IMR-90 (cell line): Measurements from ENCODE around the gene METTL14. TPM values are rescaled to one million over a fixed set of nuclear protein-coding genes. Genes with fewer than 3 reads are reported as not detected.
A peak's percentile ranks its signal among the peaks of the same experiment; 100 is the strongest.

Experiments
- ATAC-seq: fragments of 200-7000 bp; cut with Tn5 transposase; 2 replicates; pipeline ENCODE4 v1.9.1; 2020; ENCODE audit warnings: low read depth, mild to moderate bottlenecking, moderate library complexity
- BruUV-seq: library from RNA; stranded (reverse); fragments of 400-500 nt; replicated peaks from 2 replicates; lab custom pipeline; 2021; lab: Mats Ljungman, UMichigan
- CTCF ChIA-PET: fragments of 300-600 bp; formaldehyde crosslinking; extraction: SDS; loops from one replicate; lab custom pipeline; 2021; ENCODE audit warnings: antibody characterized with exemption; lab: Yijun Ruan, JAX
- POLR2A ChIA-PET: fragments of 300-600 bp; sonication (Branson Sonifier 250); formaldehyde crosslinking; loops from one replicate; lab custom pipeline; 2022; ENCODE audit warnings: antibody characterized with exemption; ENCODE audit not compliant: unreplicated experiment; lab: Charles Lee
- DNase-seq: peaks from one replicate; pipeline ENCODE4 v3.0.0; 2013
- H2AFZ ChIP-seq: replicated peaks from 2 replicates; pipeline ENCODE3; 2013; ENCODE audit warnings: low read length, mild to moderate bottlenecking; ENCODE audit not compliant: poor library complexity
- H2AK5ac ChIP-seq: 2 replicates; pipeline ENCODE4 v1.6.1; 2013; ENCODE audit warnings: low read depth, low read length, inconsistent platforms
- H2AK9ac ChIP-seq: replicated peaks from 2 replicates; pipeline ENCODE3; 2013; ENCODE audit warnings: mild to moderate bottlenecking, low read depth, low read length, moderate library complexity; ENCODE audit not compliant: poor library complexity
- H2BK120ac ChIP-seq: 2 replicates; pipeline ENCODE4 v1.6.1; 2013; ENCODE audit warnings: low read depth, low read length, inconsistent platforms
- H2BK15ac ChIP-seq: 3 replicates; pipeline ENCODE4 v1.6.1; 2013; ENCODE audit warnings: low read depth, low read length, inconsistent platforms
- H2BK20ac ChIP-seq: 2 replicates; pipeline ENCODE4 v1.6.1; 2013; ENCODE audit warnings: low read depth, mild to moderate bottlenecking, inconsistent platforms, low read length, moderate library complexity
- H2BK5ac ChIP-seq: 2 replicates; pipeline ENCODE4 v1.6.1; 2013; ENCODE audit warnings: mild to moderate bottlenecking, low read depth, low read length, inconsistent platforms; ENCODE audit not compliant: poor library complexity, severe bottlenecking
- H3K14ac ChIP-seq: replicated peaks from 2 replicates; pipeline ENCODE4 v1.6.1; 2013; ENCODE audit warnings: low read depth, low read length, inconsistent platforms
- H3K18ac ChIP-seq: 2 replicates; pipeline ENCODE4 v1.6.1; 2013; ENCODE audit warnings: low read depth, low read length, control low read depth
- H3K23ac ChIP-seq: 2 replicates; pipeline ENCODE4 v1.6.1; 2013; ENCODE audit warnings: low read depth, low read length, inconsistent platforms
- H3K27ac ChIP-seq: 2 replicates; pipeline ENCODE4 v1.5.1; 2013; ENCODE audit warnings: mild to moderate bottlenecking, control low read depth, low read length; ENCODE audit not compliant: insufficient read depth
- H3K27me3 ChIP-seq: 2 replicates; pipeline ENCODE4 v1.6.1; 2013; ENCODE audit warnings: low read length; ENCODE audit not compliant: control insufficient read depth, insufficient read depth
- H3K36me3 ChIP-seq: 2 replicates; pipeline ENCODE4 v1.6.1; 2013; ENCODE audit warnings: low read length, mixed read lengths; ENCODE audit not compliant: control insufficient read depth, insufficient read depth
- H3K4ac ChIP-seq: 2 replicates; pipeline ENCODE4 v1.6.1; 2013; ENCODE audit warnings: low read depth, low read length, inconsistent platforms
- H3K4me1 ChIP-seq: 2 replicates; pipeline ENCODE4 v1.6.1; 2013; ENCODE audit warnings: low read length, mixed read lengths; ENCODE audit not compliant: control insufficient read depth, insufficient read depth
- H3K4me2 ChIP-seq: 2 replicates; pipeline ENCODE4 v1.6.1; 2013; ENCODE audit warnings: low read depth, mild to moderate bottlenecking, control low read depth, low read length, moderate library complexity
- H3K4me3 ChIP-seq: 2 replicates; pipeline ENCODE4 v1.5.1; 2013; ENCODE audit warnings: low read depth, mild to moderate bottlenecking, control low read depth, low read length, moderate library complexity; ENCODE audit not compliant: insufficient read depth
- H3K56ac ChIP-seq: 2 replicates; pipeline ENCODE4 v1.6.1; 2013; ENCODE audit warnings: low read length, inconsistent platforms; ENCODE audit not compliant: insufficient read depth; ENCODE audit errors: extremely low read depth
- H3K79me1 ChIP-seq, 2 experiments: 2 replicates each; pipeline ENCODE4 v1.6.1; 2013; ENCODE audit warnings: low read length in 2 of 2, inconsistent platforms in 1 of 2, low read depth in 1 of 2
- H3K9ac ChIP-seq: 2 replicates; pipeline ENCODE4 v1.6.1; 2013; ENCODE audit warnings: low read depth, low read length, control low read depth
- H3K9me1 ChIP-seq: 2 replicates; pipeline ENCODE4 v1.6.1; 2013; ENCODE audit warnings: low read length, inconsistent platforms; ENCODE audit not compliant: insufficient read depth
- H3K9me3 ChIP-seq: 2 replicates; pipeline ENCODE4 v1.6.1; 2013; ENCODE audit warnings: low read length; ENCODE audit not compliant: control insufficient read depth, insufficient read depth
- H4K20me1 ChIP-seq: 2 replicates; pipeline ENCODE4 v1.6.1; 2013; ENCODE audit warnings: low read length, inconsistent platforms; ENCODE audit not compliant: insufficient read depth
- H4K5ac ChIP-seq: 2 replicates; pipeline ENCODE4 v1.6.1; 2013; ENCODE audit warnings: mild to moderate bottlenecking, low read depth, low read length, control low read depth
- H4K8ac ChIP-seq, 2 experiments: 2 replicates each; pipeline ENCODE4 v1.6.1; 2013; ENCODE audit warnings: low read depth in 2 of 2, low read length in 2 of 2, control low read depth in 1 of 2, inconsistent platforms in 1 of 2
- H4K91ac ChIP-seq: 2 replicates; pipeline ENCODE4 v1.6.1; 2013; ENCODE audit warnings: low read depth, low read length, inconsistent platforms; ENCODE audit not compliant: insufficient read depth
- BHLHE40 ChIP-seq: fragments of 150-350 bp; IDR thresholded peaks from 2 replicates; pipeline ENCODE4 v1.6.1; 2016; ENCODE audit warnings: mild to moderate bottlenecking, low read depth, low read length
- CEBPB ChIP-seq: IDR thresholded peaks from 2 replicates; pipeline ENCODE4 v1.6.1; 2012; ENCODE audit warnings: low read depth, low read length, improper control_type of control experiment
- ELK1 ChIP-seq: fragments of 150-350 bp; IDR thresholded peaks from 2 replicates; pipeline ENCODE4 v1.6.1; 2016; ENCODE audit warnings: low read depth, mild to moderate bottlenecking, low read length, moderate library complexity, borderline replicate concordance
- MAZ ChIP-seq: IDR thresholded peaks from 2 replicates; pipeline ENCODE4 v1.6.1; 2012; ENCODE audit warnings: low read depth, mild to moderate bottlenecking, low read length, improper control_type of control experiment, moderate library complexity, borderline replicate concordance
- MXI1 ChIP-seq: IDR thresholded peaks from 2 replicates; pipeline ENCODE4 v1.6.1; 2012; ENCODE audit warnings: low read depth, mild to moderate bottlenecking, low read length, moderate library complexity, borderline replicate concordance
- NFE2L2 ChIP-seq: fragments of 150-350 bp; IDR thresholded peaks from 2 replicates; pipeline ENCODE4 v1.6.1; 2016; ENCODE audit warnings: low read depth, mild to moderate bottlenecking, low read length
- SMC3 ChIP-seq: fragments of 150-350 bp; IDR thresholded peaks from 2 replicates; pipeline ENCODE4 v1.6.1; 2016; ENCODE audit warnings: low read depth, mild to moderate bottlenecking, antibody characterized with exemption, low read length, moderate library complexity
- USF2 ChIP-seq: fragments of 150-350 bp; IDR thresholded peaks from 2 replicates; pipeline ENCODE4 v1.6.1; 2017; ENCODE audit warnings: mild to moderate bottlenecking, antibody characterized with exemption, low read length, low read depth
- WGBS, 2 experiments: methylation state at CpG; one replicate each; pipeline versions ENCODE4 v1.1.5 to v1.1.7; 2013; ENCODE audit warnings: missing lambda C conversion rate in 2 of 2; ENCODE audit not compliant: insufficient read length in 1 of 2; ENCODE audit errors: extremely low coverage in 2 of 2; 5-methylcytosine and 5-hydroxymethylcytosine counted together
- dilution Hi-C: fragments of 300-500 bp; cut with HindIII; formaldehyde crosslinking; loops from one replicate; pipeline ENCODE4 v1.14.3; 2018; ENCODE audit warnings: low sequenced_read_pairs; ENCODE audit not compliant: unreplicated experiment
- in situ Hi-C: fragments of 300-500 bp; cut with MboI; formaldehyde crosslinking; loops from 3 replicates; pipeline ENCODE4 v1.14.3; 2019; ENCODE audit warnings: low sequenced_read_pairs, inconsistent platforms, mixed read lengths
- intact Hi-C: fragments of 100-400 bp; cut with micrococcal nuclease; formaldehyde crosslinking; loops from 2 replicates; pipeline ENCODE4 v1.10.0; 2022
- polyA plus RNA-seq, 3 experiments: library from polyadenylated mRNA; depleted of rRNA; stranded (reverse); fragments of >200 nt; gene quantifications; 2 replicates each; pipeline ENCODE4 v1.2.3, GENCODE V29; 2012; ENCODE audit warnings: low replicate concordance in 1 of 3
- total RNA-seq: library from RNA; depleted of rRNA; stranded (reverse); fragments of >200 nt; gene quantifications from 2 replicates; pipeline ENCODE4 v1.2.3, GENCODE V29; 2012

The METTL14 gene
- total and polyA plus RNA-seq, 2 of the 4 experiments (the other 2 are of a cell fraction) = 5.0 to 9.3 TPM

DNA sequence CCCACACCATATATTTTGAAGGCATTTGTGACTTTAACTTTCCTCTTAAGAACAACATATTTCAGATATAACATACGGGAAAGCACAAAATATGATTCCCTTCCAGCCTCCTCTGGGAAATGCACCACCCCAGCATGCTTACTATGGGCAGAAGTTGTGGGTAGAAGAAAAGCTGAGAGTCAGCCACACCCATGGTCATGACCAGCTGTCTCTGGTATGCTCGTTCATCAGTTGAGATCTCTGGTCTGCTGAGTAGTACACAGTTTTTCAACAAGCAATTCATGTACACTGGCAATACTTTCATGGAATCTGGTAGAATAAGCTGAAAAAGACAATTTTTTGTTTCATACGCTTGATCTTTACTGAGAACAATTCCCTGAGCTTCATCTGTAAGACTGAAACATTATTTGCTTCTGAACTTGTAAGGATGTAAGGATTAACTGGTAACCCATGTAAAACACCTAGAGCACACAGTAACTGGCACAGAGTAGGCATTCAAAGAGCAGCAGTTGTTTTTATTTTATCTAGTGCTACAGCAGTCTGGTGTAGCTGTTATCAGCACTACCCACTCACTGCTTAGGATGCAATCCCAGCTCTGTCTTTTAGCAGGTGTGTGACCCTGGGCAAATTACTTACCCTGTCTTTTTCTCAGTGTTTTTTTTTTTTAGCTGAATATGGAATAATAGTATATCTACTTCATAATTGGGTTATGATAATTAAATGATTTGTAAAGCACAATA is 47.6 kb downstream of the METTL14 start:
- H3K27ac ChIP-seq = peak overlapping the region; percentile 43; the same call in 1 of the 2 replicates
- CTCF ChIA-PET = interaction anchor here (0.8 kb wide), 1 partner anchor 10 kb away, joined by 3 read pairs; no protein-coding TSS in a partner anchor
- no peak for TF ChIP-seq BHLHE40
- no peak for TF ChIP-seq ELK1
- TF ChIP-seq USF2 = no peak
- TF ChIP-seq NFE2L2 = no peak
- TF ChIP-seq SMC3 = no peak
- no peak for TF ChIP-seq MXI1
- no peak for TF ChIP-seq CEBPB
- no peak for TF ChIP-seq MAZ

More for the DNA sequence above, 47.6 kb downstream of the METTL14 start:
- no peak overlapping the region for H3K4me2 ChIP-seq
- H4K20me1 ChIP-seq = peaks cover 12% of the 10 kb centered on the region; the same call in 1 of the 2 replicates
- no peak overlapping the region for H3K4me3 ChIP-seq
- 0 out of 2 replicates have a peak, but pooled peaks cover 8% of the 10 kb centered on the region for H3K9me1 ChIP-seq
- H3K14ac ChIP-seq = no peak overlapping the region
- peak overlapping the region; percentile 37; the same call in 1 of the 2 replicates for H3K4ac ChIP-seq
- no peak overlapping the region for H2AK9ac ChIP-seq
- in situ Hi-C loops = no loop called here
- no peak overlapping the region for H3K18ac ChIP-seq
- H3K9ac ChIP-seq = no peak overlapping the region
- H3K23ac ChIP-seq = peak overlapping the region; percentile 8; the same call in 1 of the 2 replicates
- no peak overlapping the region for H4K91ac ChIP-seq
- H4K5ac ChIP-seq = 0 out of 2 replicates have a peak overlapping the region, but pooled peaks have one; percentile 28
- BruUV-seq = no TSS peak
- H2BK15ac ChIP-seq = no peak overlapping the region
- dilution Hi-C loops = no loop called here
- no peak overlapping the region; a peak in 1 of 4 replicates for H4K8ac ChIP-seq
- peak overlapping the region; percentile 54 for H2BK5ac ChIP-seq
- H3K36me3 ChIP-seq = peaks cover 42% of the 10 kb centered on the region
- no peak overlapping the region for H2AK5ac ChIP-seq
- 0 out of 2 replicates have a peak overlapping the region, but pooled peaks have one; percentile 33 for H2BK120ac ChIP-seq
- H2BK20ac ChIP-seq = no peak overlapping the region
- H3K79me1 ChIP-seq = peaks cover 8 to 31% of the 10 kb centered on the region in 2 experiments
- POLR2A ChIA-PET = no interaction called here
- no peaks in the 10 kb centered on the region for H3K27me3 ChIP-seq
- H2AFZ ChIP-seq = no peak overlapping the region
- ATAC-seq (peak; percentile 69), DNase-seq (peak; percentile 58)
- peaks cover 3% of the 10 kb centered on the region for H3K4me1 ChIP-seq
- H3K9me3 ChIP-seq = no peaks in the 10 kb centered on the region
- intact Hi-C loops = no loop called here
- WGBS, 2 experiments = no CpG with 5 or more reads among the region's 3 CpGs
- no peak overlapping the region for H3K56ac ChIP-seq
